ENCODE measurements around the gene FAM32A. TPM values are rescaled to one million over a fixed set of nuclear protein-coding genes. Genes with fewer than 3 reads are reported as not detected.

The FAM32A gene
- 70.7 and 72.1 TPM in 2 replicates for total RNA-seq

DNA sequence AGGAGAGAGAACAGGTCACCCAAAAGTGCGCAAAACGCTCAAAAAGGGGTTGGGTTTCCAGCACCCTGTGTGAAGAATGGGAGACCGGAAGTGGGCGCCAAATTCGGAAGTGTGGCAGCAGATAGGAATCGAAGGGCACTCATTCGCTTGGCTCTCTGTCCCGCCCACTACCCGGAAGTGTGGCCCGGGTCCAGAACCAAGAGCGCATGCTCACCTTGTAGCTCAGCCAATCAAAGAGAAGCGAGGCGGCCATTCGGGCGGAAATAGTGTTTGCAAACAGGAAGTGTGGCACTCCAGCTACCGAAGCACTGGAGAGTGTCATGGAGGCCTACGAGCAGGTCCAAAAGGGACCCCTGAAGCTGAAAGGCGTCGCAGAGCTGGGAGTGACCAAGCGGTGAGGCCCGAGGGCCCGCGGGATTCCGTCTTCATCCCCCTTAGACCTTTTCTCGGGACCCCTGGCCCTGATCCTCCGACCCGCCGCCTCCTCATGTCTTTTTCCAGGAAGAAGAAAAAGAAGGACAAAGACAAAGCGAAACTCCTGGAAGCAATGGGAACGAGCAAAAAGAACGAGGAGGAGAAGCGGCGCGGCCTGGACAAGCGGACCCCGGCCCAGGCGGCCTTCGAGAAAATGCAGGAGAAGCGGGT, at the start of gene FAM32A:
Gene FAM32A, plus strand, starts transcription at position 288 of the 645 bp plus-strand sequence. Its CDS starts 33 bp downstream, at position 321.
- intact Hi-C loops (cut with micrococcal nuclease): loop anchor here (1.0 to 2.0 kb wide), 3 partner anchors 12 to 198 kb away; partner anchors contain the start of genes AP1M1 and RAB8A

DNA sequence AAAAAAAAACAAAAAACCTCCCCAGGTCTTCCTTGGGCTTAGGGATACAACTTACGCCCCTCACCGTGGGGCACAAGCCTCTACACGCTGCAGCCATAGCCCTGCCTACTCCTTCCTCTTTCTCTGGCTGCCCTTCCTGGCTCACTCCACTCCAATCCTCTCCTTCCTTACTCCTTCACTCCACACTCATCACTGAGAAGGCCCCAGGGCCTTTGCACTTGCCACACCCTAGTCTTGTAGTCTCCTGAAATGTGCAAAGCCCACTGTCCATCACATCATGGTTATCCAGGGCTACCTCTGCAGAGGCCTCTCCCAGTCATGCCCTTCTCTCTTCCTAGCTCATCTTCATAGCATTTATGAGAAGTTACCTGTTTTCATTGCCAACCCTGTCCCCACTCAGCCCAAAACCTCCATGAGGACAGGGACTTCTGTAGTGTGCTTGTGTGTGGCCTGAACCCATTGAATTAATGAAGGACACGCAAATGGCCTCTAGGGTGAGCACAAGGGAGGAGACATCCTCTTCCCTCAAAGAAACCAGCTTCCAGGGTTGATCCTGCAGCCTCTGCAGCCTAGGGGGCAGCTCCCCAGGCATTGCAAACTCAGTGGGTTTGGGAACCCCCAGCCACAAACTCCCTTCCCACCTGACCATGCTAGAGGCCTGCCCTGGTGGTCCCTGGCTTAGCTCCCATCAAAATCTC, 49.6 kb upstream of the FAM32A start:
- intact Hi-C loops (cut with micrococcal nuclease): no loop called here

DNA sequence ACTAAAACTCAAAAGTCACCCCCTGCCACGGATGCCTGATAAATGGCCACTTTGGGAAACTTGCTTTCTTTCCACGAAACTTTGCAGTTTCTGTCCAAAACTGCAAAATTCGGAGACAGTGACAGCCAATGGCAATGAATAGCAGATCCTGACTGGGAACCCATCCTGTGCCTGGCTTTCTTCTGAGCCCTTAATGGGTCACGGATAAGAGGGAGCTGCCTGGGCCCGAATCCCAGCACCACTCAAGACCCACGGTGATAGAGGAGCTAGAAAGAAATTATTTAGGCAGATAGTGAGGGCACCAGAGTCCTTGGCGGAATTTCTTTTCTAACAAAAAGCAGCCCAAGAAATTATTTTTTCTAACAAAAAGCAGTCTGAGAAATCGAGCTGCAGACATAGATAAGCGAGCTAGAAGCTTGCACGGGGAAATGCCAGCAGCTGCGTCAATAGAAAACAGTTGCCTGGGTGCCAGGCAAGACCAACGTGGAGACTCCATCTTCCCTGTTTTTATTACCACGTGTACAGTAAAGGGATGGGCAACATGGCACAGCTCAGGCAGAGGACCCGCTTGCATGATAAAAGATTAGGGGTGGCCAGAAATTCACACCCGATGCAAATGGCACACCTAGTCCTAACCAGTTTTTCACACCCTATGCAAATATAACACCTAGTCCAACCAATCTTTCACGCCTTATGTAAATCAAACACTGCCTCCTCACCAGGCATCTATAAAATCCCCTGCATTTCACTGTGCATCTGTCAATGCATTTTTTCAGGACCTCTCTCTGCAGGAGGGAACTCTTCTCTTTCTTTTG, 48.8 kb upstream of the FAM32A start:
- intact Hi-C loops (cut with micrococcal nuclease): no loop called here

GRCh38 chr19:16139752-16140151, 45.5 kb upstream of the FAM32A start:
- intact Hi-C loops (cut with micrococcal nuclease): no loop called here

DNA sequence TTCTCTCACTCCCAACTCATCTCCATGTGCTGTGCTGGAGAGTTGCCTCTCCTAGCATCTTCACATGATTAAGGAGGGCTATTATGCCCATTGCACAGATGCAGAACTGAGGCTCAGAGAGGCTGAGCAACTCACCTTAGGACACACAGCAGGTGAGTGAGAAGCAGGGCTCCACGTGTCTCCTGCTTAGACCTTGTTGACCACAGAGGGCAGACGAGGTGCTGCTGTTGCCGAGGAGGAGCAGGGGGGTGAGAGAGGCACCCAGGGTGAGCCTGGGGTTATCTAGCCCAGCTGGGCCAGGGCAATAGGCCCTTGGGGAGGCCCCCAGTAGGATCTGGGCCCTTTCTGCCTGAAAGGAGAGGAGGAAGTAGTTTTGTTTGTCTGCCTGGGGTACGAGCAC, 44.2 kb upstream of the FAM32A start:
- intact Hi-C loops (cut with micrococcal nuclease): no loop called here

DNA sequence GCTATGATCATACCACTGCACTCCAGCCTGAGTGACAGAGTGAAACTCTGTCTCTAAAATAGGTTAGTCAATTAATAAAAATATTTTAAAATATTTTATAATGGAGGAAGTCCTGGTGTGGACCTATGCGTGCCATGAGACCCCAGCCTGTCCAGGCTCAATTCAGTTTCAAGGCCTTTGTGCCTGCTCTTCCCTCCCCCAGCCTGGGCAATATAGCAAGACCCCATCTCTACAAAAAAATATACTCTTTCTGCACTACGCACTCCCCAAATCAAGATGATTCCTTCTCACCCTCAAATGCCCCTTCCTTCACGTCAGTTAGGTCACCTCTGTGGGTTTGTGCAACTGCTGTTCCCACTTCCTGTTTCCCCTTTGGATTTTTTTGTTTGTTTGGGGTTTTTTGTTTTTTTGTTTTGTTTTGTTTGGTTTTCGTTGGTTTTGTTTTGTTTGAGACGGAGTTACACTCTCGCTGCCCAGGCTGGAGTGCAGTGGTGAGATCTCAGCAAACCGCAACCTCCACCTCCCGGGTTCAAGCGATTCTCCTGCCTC, 43.1 kb upstream of the FAM32A start:
- intact Hi-C loops (cut with micrococcal nuclease): loop anchor here (2.0 kb wide), 1 partner anchor 23 kb away; no protein-coding TSS in a partner anchor

DNA sequence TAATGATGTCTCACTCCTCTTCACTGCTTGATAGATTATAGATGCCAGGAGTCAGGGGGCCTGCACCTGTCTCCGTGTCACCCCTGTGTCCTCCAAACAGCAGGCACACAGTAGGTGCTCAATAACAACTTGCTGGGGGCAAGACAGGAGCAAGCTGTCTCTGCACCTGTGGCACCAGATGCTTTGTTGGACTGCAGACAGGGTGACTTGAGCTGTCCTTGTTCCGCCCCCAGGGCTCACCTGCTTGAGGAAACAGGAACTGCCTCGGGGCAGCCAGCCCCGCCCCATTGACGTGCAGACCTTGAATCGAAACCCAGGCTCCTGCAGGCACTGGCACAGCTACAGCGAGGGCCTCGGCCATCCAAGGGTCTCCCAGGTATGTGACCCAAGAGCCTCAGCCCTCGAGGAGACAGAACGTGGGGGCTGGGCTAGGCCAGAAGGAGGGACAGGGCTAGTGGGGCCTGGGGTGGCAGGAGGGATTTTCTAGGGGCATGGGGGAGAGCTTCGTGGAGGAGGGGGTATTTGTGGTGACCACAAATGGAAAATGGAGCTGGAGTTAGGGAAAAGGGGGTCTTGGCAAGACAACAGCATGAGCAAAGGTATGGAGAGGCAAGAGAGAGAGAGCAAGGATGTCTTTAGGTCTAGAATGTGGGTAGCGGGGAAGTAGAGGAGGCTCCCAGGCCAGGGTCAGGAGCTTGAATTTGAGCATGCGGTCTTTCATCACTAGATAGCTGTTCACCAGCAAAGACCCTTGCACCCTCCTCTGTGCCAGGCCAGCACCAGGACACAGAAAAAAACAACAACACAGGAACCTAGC, 41.6 kb upstream of the FAM32A start, which contains the start of gene HSH2D:
Gene HSH2D, plus strand, starts transcription at position 287 of the 817 bp plus-strand sequence. CDS start 5,066 bp downstream, outside the sequence.
- intact Hi-C loops (cut with micrococcal nuclease): loop anchor here (2.0 kb wide), 1 partner anchor 25 kb away; no protein-coding TSS in a partner anchor

- intact Hi-C loops (cut with micrococcal nuclease): no loop called here
Measured at GRCh38 chr19:16144216-16144581, 41.0 kb upstream of the FAM32A start.

- intact Hi-C loops (cut with micrococcal nuclease): no loop called here
Measured at GRCh38 chr19:16146112-16146511, 39.1 kb upstream of the FAM32A start.

DNA sequence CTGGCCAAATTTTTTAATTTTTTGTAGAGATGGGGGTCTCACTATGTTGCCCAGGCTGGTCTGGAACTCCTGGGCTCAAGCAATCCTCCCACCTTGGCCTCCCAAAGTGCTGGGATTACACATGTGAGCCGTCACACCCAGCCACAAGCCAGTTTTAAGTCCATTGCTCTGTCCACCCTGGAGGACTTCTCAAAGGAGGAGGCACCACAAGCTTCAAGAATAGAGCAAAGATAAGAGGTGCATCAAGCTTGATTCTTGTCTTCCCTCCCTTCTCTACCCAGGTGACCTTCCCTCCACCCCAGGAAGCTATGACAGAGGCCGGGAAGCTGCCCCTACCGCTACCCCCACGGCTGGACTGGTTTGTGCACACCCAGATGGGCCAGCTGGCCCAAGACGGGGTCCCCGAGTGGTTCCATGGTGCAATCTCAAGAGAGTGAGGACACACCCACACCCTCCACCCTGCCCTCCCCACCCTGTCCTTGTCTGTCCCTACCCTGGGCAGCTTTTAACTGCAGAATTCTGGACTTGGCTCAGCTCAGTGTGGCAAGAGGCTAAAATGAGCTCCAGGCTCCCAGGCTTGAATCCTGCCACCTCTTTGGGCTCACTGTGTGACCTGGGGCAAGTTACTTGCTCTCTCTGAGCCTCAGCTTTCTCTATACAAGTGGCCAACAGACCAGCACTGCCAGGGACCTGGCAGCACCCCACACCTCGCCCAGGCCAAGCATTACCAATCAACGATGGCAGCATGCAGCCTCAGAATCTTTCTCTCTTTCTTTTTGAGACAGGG, 36.6 kb upstream of the FAM32A start:
- intact Hi-C loops (cut with micrococcal nuclease): no loop called here

- intact Hi-C loops (cut with micrococcal nuclease): no loop called here
Measured at GRCh38 chr19:16153582-16154336, 31.5 kb upstream of the FAM32A start.

- intact Hi-C loops (cut with micrococcal nuclease): no loop called here
Measured at GRCh38 chr19:16154557-16154956, 30.7 kb upstream of the FAM32A start.

- intact Hi-C loops (cut with micrococcal nuclease): no loop called here
Measured at GRCh38 chr19:16155128-16155527, 30.1 kb upstream of the FAM32A start.

GRCh38 chr19:16156904-16157303, 28.3 kb upstream of the FAM32A start:
- intact Hi-C loops (cut with micrococcal nuclease): no loop called here

GRCh38 chr19:16157601-16158000, 27.6 kb upstream of the FAM32A start:
- intact Hi-C loops (cut with micrococcal nuclease): no loop called here

- intact Hi-C loops (cut with micrococcal nuclease): no loop called here
Measured at GRCh38 chr19:16159655-16160054, 25.6 kb upstream of the FAM32A start.

GRCh38 chr19:16160445-16160942, 24.7 kb upstream of the FAM32A start:
- intact Hi-C loops (cut with micrococcal nuclease): no loop called here

DNA sequence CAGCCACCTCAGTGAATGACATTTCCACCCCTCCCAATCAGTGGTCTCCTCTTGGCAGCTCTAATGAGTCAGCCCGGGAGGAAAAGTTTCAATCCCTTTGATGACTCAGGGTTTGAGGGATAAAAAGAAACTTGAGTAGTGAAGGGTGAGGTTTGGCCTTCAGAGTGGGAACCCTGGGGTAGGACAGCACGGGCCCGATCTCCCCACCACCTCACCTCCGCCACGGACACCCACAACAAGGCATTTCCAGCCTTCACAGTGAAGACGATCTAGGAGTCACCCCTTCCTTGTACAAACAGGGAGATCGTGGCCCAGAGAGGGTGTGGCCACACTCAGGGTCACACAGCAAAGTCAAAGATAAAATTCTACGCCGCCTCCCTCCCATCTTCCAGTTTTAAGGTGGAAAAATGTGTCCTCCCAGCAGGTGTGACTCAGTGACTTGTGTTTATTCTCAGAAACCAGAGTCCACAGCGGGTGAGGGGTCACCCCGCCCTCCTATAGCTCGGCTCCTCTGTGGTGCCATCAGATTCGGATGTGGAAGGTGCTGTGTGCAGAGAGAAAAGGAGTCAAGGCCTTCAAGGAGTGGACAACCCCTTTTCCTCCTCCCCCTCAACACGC, 24.2 kb upstream of the FAM32A start:
- intact Hi-C loops (cut with micrococcal nuclease): no loop called here
